ENCODE data around the gene SNX2. TPM values are rescaled to one million over a fixed set of nuclear protein-coding genes. Genes with fewer than 3 reads are reported as not detected.

SNX2 gene
- total RNA-seq, 4 donors from 2014 or later, result 78.6 to 141 (median 118) TPM

- no peak for TF ChIP-seq CTCF (IDR thresholded peaks at IDR 0.05; ENCODE audit: low read depth)
Observed at GRCh38 chr5:122756264-122756911, 18.5 kb upstream of the SNX2 start.

GRCh38 chr5:122757285-122757684 lies 17.6 kb upstream of the SNX2 start:
- no peak for TF ChIP-seq CTCF (IDR thresholded peaks at IDR 0.05; ENCODE audit: low read depth)

- TF ChIP-seq CTCF (IDR thresholded peaks at IDR 0.05; ENCODE audit: low read depth), result no peak
Observed at GRCh38 chr5:122759241-122760070, 15.4 kb upstream of the SNX2 start.

- no peak for TF ChIP-seq CTCF (IDR thresholded peaks at IDR 0.05; ENCODE audit: low read depth)
Observed at GRCh38 chr5:122760236-122760635, 14.6 kb upstream of the SNX2 start.

GRCh38 chr5:122761115-122761514 lies 13.8 kb upstream of the SNX2 start:
- no peak for TF ChIP-seq CTCF (IDR thresholded peaks at IDR 0.05; ENCODE audit: low read depth)

GRCh38 chr5:122766130-122766529 lies 8.8 kb upstream of the SNX2 start:
- TF ChIP-seq CTCF (IDR thresholded peaks at IDR 0.05; ENCODE audit: low read depth), result no peak

GRCh38 chr5:122770477-122770876 lies 4.4 kb upstream of the SNX2 start:
- TF ChIP-seq CTCF (IDR thresholded peaks at IDR 0.05; ENCODE audit: low read depth), result no peak
